ENCODE results near the gene LBP. TPM values are rescaled to one million over a fixed set of nuclear protein-coding genes. Genes with fewer than 3 reads are reported as not detected.

The LBP gene
- total and polyA plus RNA-seq, 2 of the 13 experiments (the other 11 are each of a cell fraction or from before 2014, with no cell fraction given), result 0.07 to 0.20 TPM

DNA sequence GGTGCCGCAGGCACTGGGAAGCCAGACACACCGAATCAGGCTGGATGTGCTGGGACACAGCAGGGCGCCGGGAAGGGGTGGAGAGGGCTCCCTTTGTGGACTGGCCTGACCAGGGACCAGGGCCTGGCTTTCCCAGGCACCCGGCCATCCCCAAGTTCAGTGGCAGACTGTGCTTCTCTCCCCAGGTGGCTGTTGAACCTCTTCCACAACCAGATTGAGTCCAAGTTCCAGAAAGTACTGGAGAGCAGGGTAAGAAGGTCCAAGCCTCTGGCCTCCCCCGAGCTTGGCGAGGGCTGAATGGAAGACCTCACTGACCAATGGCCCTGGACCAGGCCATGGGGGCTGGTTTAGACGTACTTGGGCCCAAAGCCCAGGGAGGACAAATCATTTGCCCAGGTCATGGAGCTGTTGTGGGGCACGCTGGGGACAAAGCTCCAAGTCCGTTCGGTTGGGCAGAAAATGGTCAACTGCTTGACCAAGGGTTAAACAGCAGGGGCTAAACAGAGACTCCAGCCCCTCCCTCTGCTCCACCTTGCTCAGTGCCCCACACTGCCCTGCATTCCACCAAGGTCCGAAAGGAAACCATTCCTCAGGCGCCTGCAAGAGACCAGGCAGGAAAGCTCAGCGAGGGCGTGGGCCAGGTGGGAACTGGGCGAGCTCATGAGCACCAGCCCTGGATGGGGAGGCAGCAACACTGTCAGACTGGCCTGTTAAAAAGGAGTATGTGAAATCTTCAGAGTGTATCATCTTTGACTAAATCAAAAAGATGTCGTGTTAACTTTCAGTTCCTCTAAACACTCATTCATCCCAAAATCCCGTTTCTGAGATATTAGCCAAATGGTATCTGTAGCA lies 9.1 kb downstream of the LBP start (continued):
- TF ChIP-seq, protein P1, sequence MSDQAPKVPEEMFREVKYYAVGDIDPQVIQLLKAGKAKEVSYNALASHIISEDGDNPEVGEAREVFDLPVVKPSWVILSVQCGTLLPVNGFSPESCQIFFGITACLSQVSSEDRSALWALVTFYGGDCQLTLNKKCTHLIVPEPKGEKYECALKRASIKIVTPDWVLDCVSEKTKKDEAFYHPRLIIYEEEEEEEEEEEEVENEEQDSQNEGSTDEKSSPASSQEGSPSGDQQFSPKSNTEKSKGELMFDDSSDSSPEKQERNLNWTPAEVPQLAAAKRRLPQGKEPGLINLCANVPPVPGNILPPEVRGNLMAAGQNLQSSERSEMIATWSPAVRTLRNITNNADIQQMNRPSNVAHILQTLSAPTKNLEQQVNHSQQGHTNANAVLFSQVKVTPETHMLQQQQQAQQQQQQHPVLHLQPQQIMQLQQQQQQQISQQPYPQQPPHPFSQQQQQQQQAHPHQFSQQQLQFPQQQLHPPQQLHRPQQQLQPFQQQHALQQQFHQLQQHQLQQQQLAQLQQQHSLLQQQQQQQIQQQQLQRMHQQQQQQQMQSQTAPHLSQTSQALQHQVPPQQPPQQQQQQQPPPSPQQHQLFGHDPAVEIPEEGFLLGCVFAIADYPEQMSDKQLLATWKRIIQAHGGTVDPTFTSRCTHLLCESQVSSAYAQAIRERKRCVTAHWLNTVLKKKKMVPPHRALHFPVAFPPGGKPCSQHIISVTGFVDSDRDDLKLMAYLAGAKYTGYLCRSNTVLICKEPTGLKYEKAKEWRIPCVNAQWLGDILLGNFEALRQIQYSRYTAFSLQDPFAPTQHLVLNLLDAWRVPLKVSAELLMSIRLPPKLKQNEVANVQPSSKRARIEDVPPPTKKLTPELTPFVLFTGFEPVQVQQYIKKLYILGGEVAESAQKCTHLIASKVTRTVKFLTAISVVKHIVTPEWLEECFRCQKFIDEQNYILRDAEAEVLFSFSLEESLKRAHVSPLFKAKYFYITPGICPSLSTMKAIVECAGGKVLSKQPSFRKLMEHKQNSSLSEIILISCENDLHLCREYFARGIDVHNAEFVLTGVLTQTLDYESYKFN (CRISPR knock-in tag; conservative IDR thresholded peaks at IDR 0.05), result peak; percentile 39; the same call in 1 of the 2 replicates
- TF ChIP-seq ZNF292 (CRISPR knock-in tag; IDR thresholded peaks at IDR 0.05; ENCODE audit: borderline replicate concordance, low read depth) (peak; percentile 14; the same call in 1 of the 2 replicates), ATF1 (CRISPR knock-in tag; IDR thresholded peaks at IDR 0.05) (no peak), ZNF530 (CRISPR knock-in tag; IDR thresholded peaks at IDR 0.05; ENCODE audit: low read depth) (no peak), MZF1 (CRISPR knock-in tag; IDR thresholded peaks at IDR 0.05; ENCODE audit: borderline replicate concordance) (no peak), DNMT1 (CRISPR knock-in tag; IDR thresholded peaks at IDR 0.05) (0 out of 2 replicates have a peak, but pooled peaks have one; percentile 23), ZNF768 (CRISPR knock-in tag; IDR thresholded peaks at IDR 0.05) (peak; percentile 79), ZZZ3 (CRISPR knock-in tag; IDR thresholded peaks at IDR 0.05; ENCODE audit: borderline replicate concordance) (0 out of 2 replicates have a peak, but pooled peaks have one; percentile 45), ESRRA (CRISPR knock-in tag; IDR thresholded peaks at IDR 0.05; ENCODE audit: low read depth) (peak; percentile 64; the same call in 1 of the 2 replicates), SALL1 (CRISPR knock-in tag; IDR thresholded peaks at IDR 0.05) (0 out of 2 replicates have a peak, but pooled peaks have one; percentile 28), HNF4G (IDR thresholded peaks at IDR 0.05; ENCODE audit: borderline replicate concordance, low read depth, low read length) (peak; percentile 64), HNF4G (CRISPR knock-in tag; IDR thresholded peaks at IDR 0.05; ENCODE audit: borderline replicate concordance, low read depth) (no peak), ZFX (CRISPR knock-in tag; IDR thresholded peaks at IDR 0.05; ENCODE audit: low read depth) (peak; percentile 40; the same call in 1 of the 2 replicates), RFXAP (CRISPR knock-in tag; IDR thresholded peaks at IDR 0.05; ENCODE audit: borderline replicate concordance) (peak; percentile 43; the same call in 1 of the 2 replicates)
- TF ChIP-seq, protein P2, sequence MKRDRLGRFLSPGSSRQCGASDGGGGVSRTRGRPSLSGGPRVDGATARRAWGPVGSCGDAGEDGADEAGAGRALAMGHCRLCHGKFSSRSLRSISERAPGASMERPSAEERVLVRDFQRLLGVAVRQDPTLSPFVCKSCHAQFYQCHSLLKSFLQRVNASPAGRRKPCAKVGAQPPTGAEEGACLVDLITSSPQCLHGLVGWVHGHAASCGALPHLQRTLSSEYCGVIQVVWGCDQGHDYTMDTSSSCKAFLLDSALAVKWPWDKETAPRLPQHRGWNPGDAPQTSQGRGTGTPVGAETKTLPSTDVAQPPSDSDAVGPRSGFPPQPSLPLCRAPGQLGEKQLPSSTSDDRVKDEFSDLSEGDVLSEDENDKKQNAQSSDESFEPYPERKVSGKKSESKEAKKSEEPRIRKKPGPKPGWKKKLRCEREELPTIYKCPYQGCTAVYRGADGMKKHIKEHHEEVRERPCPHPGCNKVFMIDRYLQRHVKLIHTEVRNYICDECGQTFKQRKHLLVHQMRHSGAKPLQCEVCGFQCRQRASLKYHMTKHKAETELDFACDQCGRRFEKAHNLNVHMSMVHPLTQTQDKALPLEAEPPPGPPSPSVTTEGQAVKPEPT (CRISPR knock-in tag; IDR thresholded peaks at IDR 0.05; ENCODE audit: low read depth), result peak; percentile 33; the same call in 1 of the 2 replicates
- TF ChIP-seq, protein P3, sequence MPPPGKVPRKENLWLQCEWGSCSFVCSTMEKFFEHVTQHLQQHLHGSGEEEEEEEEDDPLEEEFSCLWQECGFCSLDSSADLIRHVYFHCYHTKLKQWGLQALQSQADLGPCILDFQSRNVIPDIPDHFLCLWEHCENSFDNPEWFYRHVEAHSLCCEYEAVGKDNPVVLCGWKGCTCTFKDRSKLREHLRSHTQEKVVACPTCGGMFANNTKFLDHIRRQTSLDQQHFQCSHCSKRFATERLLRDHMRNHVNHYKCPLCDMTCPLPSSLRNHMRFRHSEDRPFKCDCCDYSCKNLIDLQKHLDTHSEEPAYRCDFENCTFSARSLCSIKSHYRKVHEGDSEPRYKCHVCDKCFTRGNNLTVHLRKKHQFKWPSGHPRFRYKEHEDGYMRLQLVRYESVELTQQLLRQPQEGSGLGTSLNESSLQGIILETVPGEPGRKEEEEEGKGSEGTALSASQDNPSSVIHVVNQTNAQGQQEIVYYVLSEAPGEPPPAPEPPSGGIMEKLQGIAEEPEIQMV (CRISPR knock-in tag; IDR thresholded peaks at IDR 0.05; ENCODE audit: low read depth), result peak; percentile 65; the same call in 1 of the 2 replicates
- TF ChIP-seq, protein P4, sequence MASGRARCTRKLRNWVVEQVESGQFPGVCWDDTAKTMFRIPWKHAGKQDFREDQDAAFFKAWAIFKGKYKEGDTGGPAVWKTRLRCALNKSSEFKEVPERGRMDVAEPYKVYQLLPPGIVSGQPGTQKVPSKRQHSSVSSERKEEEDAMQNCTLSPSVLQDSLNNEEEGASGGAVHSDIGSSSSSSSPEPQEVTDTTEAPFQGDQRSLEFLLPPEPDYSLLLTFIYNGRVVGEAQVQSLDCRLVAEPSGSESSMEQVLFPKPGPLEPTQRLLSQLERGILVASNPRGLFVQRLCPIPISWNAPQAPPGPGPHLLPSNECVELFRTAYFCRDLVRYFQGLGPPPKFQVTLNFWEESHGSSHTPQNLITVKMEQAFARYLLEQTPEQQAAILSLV (CRISPR knock-in tag; IDR thresholded peaks at IDR 0.05; ENCODE audit: borderline replicate concordance), result peak; percentile 45; the same call in 1 of the 2 replicates
- TF ChIP-seq, protein P5, sequence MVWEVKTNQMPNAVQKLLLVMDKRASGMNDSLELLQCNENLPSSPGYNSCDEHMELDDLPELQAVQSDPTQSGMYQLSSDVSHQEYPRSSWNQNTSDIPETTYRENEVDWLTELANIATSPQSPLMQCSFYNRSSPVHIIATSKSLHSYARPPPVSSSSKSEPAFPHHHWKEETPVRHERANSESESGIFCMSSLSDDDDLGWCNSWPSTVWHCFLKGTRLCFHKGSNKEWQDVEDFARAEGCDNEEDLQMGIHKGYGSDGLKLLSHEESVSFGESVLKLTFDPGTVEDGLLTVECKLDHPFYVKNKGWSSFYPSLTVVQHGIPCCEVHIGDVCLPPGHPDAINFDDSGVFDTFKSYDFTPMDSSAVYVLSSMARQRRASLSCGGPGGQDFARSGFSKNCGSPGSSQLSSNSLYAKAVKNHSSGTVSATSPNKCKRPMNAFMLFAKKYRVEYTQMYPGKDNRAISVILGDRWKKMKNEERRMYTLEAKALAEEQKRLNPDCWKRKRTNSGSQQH (CRISPR knock-in tag; IDR thresholded peaks at IDR 0.05; ENCODE audit: low read depth), result no peak
